Left hindlimb (tissue), 1 donor: ENCODE measurements around the gene ADRA2C.

Source experiments
- DNase-seq: peaks from one replicate; pipeline ENCODE4 v3.0.0-alpha.2; 2018

The ADRA2C gene

DNA sequence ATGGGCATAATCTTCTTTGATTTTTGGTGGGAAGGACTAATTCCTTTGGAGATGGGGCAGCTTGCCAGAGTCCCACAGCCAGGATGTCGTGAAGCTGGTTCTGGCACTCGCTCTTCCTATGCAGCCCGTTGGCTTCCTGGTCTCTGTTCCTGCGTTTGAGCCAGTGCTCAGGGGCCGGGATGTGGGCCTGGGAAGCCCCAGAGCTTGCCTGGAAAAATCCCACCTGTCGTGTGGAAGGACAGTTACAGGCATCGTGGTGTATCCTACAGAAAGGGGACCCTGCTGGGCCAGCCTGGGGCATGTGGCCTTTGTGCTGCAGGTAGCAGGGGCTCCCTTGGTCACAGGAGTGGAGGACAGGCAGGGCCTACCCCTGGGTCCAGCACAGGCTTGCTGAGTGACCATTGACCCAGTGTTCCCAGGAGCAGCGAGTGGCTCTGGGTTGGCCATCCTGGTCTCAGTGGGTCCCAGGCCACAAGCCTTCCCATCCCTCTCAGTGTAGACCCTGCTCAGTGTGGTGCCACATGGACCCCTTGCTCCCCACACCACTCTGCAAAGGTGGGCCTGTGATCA lies 50.2 kb downstream of the ADRA2C start:
- DNase-seq, result no peak

DNA sequence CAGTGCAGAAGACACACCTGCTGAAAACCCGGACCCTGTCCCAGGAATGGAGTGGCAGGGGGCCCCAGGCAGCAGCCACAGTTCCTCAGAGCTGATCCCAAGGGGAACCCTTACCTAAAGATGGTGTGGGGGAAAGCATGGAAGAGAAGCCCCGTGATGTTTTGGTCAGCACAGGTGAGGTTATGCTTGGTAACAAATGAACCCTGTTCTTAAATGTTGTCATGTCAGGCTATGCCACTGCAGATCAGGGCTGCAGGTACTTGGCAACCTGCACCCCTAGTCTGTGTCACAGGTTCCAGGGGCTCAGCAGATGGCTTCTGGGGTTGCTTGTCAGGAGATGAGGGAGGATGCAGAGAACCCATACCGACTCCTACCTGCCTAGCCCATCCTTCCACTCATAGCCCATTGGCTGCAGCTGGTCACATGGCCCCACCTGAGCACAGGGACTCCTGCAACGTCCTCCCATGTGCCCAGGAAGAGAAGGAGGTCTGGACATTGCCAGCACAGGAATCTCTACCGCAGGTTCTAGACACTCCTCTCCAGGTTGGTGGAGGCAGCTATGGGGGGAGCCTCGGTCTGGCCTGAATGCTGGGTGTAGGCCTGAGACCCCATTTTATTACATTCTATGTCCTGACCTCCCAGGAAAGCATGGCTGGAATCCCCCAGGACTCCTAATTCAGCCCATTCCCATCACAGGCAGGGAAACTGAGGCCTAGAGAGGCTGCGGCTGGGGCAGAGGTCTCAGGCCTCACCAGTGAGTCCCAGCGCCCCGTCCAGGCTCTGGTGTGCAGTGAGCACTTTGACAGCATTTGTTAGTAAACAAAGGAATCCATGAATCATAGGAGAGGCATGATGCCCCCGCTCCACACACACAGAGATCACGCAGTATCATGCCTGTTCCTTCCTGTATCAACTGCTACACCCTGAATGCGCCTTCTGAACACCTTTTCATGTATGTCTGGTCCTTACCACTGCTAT lies 51.1 kb downstream of the ADRA2C start:
- DNase-seq, result no peak
